Erythroblast (primary cell): Measurements from ENCODE around the gene ATP6V1F.

Source experiments
- GATA1 ChIP-seq: IDR thresholded peaks from 2 replicates; pipeline ENCODE4 v1.6.1; 2011; ENCODE audit warnings: low read depth, mild to moderate bottlenecking, control low read depth, low read length, moderate library complexity
- POLR2A ChIP-seq: IDR thresholded peaks from 2 replicates; pipeline ENCODE4 v1.6.1; 2011; ENCODE audit warnings: mild to moderate bottlenecking, low read length

DNA sequence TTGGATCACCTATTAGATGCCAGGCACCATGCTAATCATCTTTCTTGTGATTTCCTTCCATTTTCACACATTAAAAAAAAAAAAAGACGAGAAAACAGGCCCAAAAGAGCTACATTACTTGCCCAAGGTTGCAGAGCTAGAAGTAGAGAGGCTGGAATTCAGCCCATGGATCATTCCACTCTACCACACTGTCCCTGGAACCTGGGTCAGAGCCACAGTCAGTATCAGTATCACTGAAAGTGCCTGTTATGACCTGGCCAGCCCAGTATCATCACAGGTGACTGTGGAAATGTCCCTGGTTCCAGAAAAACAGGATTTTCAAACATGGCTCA is 35.8 kb upstream of the ATP6V1F start:
- no peak for TF ChIP-seq POLR2A
- no peak for TF ChIP-seq GATA1
